GM20000 (cell line): ENCODE results near the gene RPS18.

Experiments used
- DNase-seq: peaks from one replicate; pipeline ENCODE4 v3.0.0; 2012; ENCODE audit warnings: low spot score
- CTCF ChIP-seq: IDR thresholded peaks from 2 replicates; pipeline ENCODE4 v1.5.1; 2012; ENCODE audit warnings: mild to moderate bottlenecking, control low read depth; ENCODE audit errors: extremely low read depth, missing control alignments

Gene RPS18

GRCh38 chr6:33286946-33287914 lies 15.4 kb downstream of the RPS18 start:
- TF ChIP-seq CTCF = no peak

GRCh38 chr6:33288141-33288920 lies 16.5 kb downstream of the RPS18 start:
- no peak for DNase-seq
- no peak for TF ChIP-seq CTCF

More at GRCh38 chr6:33286946-33287914, 15.4 kb downstream of the RPS18 start:
- no peak for DNase-seq

- no peak for TF ChIP-seq CTCF
- DNase-seq = peak; percentile 92
These were observed 17.3 kb downstream of the RPS18 start, which contains the start of the genes PFDN6 and WDR46 for GRCh38 chr6:33288921-33289783. Gene PFDN6, plus strand, starts transcription at chr6:33289601. Its CDS starts 256 bp downstream, at chr6:33289857. Gene WDR46, minus strand, starts transcription at chr6:33289239. Its CDS starts 69 bp downstream, at chr6:33289170.

- no peak for TF ChIP-seq CTCF
- DNase-seq = no peak
These were observed 18.0 kb downstream of the RPS18 start for GRCh38 chr6:33289784-33290315.

GRCh38 chr6:33290459-33290858 lies 18.6 kb downstream of the RPS18 start:
- TF ChIP-seq CTCF = no peak
- no peak for DNase-seq

- DNase-seq = no peak
- TF ChIP-seq CTCF = no peak
These were observed 21.3 kb downstream of the RPS18 start for GRCh38 chr6:33292996-33293682.
